ENCODE results near the gene SEPTIN11.

GRCh38 chr4:76977736-76978350, 28.3 kb downstream of the SEPTIN11 start:
- TF ChIP-seq POLR2A (IDR thresholded peaks at IDR 0.05) (no peak), CTCF (IDR thresholded peaks at IDR 0.05) (no peak), POLR2AphosphoS5 (IDR thresholded peaks at IDR 0.05) (no peak), EP300 (IDR thresholded peaks at IDR 0.05) (no peak)

Data from upper lobe of left lung (tissue), 4 donors.